ENCODE data around the gene IFNLR1.

IFNLR1 gene

GRCh38 chr1:24205345-24206082 lies 18.4 kb upstream of the IFNLR1 start:
- DNase-seq: no peak

DNA sequence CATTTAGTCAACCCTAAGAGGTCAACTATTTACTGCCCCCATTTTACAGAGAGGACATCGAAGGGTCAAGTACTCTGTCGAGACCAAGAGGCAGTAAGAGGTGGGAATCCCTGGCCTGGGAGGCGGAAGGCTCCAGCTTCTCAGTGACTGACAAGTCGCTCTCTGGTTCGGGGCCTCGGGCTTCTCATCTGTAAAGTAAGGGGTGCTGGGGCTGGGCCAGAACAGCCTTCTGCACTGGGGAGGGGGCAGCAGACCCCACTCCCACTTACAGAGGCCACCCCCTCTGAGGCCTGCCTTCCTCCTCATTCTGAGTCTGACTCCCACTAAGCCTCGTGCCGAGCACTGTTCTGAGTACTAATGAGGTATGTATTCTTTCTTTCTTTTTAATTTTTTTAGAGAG lies 17.0 kb upstream of the IFNLR1 start:
- DNase-seq: no peak

DNA sequence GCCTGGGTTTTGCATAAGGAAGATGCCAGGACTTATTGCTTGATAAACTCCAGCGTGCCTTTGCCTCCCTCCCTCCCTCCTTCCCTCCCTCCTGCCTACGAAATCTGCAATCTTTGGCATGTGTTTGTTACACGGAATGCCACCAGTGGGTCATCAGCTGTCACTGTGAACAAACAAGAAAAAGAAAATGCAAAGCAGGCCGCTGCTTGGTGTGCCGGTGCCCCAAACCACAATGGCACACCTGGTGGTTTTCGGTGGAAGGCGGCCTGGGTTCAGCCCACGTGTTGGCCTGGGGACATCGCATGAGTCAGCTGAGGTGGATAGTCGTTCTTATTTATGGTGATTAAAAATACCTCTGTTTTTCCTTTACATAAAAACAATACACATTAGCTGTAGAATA lies 16.3 kb upstream of the IFNLR1 start:
- DNase-seq: peak in 1 of 2 donors; percentile 33

DNA sequence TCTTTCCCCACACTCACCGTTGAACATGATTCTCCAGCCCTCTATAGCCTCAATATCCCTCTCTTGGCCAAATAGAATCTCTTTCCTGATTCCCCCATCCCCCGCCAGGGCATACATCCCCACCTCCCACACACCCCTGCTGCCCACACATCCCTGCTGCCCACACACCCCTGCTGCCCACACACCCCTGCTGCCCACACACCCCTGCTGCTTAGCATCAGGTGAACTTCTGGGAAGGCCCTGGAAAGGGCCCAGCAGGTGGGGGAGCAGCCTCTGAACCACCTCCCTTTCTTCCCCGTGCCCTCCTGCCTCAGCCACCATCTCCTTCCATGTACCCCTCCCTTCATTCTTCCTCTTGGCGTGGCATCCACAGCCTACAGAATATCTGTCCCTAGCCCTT lies 15.9 kb upstream of the IFNLR1 start:
- no peak for DNase-seq

GRCh38 chr1:24202556-24202955 lies 15.5 kb upstream of the IFNLR1 start:
- DNase-seq: no peak

DNA sequence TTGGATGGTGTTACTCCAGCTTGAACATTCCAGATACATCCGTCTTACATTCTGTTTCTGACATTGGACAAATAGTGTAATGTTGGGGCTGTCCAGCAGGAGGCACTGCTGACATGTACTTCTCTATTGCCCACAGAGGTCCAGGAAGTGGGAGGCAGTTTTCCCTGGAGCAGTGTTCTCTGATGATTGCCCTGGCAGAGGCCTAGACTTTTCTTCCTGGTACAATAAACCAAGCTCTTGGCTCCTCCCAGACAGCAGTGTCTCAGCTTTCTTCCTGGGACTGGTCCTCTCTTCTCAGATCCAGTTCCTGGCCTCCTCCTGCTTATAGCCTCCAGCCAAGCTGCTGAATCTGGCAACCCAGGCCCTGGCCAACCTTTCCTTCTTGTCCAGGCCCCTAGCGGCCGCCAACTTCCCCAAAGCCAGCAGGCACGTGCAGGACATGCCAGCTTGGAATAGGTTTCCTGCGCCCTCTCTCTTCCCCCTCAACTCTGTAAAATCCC lies 14.9 kb upstream of the IFNLR1 start:
- peak; percentile 71 to 73 for DNase-seq

- DNase-seq: peak; percentile 78 to 83
Measured at GRCh38 chr1:24199291-24199900, 12.3 kb upstream of the IFNLR1 start.

DNA sequence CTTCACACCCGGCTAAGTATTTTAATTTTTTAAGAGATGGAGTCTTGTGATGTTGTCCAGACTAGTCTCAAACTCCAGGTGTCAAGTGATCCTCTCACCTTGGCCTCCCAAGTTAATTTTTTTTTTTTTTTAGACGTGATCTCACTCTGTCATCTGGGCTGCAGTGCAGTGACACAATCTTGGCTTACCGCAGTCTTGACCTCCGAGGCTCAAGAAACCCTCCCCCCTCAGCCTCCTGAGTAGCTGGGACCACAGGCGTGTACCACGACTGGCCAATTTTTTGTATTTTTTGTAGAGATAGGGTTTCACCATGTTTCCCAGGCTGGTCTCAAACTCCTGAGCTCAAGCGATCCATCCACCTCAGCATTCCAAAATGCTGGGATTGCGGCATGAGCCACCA lies 11.7 kb upstream of the IFNLR1 start:
- no peak for DNase-seq

DNA sequence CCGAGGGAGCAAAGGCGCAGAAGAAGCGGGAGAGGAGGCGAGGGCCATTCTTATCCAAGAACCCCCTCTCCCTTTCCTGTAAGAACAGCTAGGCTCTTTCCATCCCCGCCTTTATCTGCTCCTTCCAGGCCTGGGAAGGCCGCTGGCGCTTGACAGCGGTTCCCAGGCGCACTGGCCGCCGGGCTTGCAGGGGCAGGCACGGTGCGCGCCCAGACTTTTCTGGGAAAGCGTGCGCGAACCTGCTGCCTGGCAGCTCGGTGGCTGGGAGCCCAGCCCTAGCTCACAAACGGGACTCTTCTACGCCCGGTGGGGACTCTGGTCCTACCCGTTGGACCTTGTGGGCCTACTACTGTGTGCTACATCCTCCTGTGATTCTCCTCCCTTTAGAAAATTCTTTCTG lies 8.8 kb upstream of the IFNLR1 start:
- no peak for DNase-seq

DNA sequence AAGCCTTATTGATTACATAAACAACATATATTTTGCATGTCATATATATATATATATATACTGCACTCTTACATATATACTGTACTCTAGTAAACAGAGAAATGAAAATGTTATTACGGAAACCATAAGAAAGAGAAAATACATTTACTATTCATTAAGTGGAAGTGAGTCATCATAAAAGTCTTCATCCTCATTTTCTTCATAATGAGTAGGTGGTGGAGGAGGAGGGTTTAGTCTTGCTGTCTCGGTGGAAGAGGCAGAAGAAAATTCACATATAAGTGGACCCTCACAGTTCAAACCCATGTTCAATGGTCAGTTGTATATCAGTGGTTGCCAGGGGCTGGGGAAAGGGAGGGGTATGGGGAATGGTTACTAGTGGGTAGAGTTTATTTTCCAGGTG lies 8.0 kb upstream of the IFNLR1 start:
- DNase-seq: no peak

DNA sequence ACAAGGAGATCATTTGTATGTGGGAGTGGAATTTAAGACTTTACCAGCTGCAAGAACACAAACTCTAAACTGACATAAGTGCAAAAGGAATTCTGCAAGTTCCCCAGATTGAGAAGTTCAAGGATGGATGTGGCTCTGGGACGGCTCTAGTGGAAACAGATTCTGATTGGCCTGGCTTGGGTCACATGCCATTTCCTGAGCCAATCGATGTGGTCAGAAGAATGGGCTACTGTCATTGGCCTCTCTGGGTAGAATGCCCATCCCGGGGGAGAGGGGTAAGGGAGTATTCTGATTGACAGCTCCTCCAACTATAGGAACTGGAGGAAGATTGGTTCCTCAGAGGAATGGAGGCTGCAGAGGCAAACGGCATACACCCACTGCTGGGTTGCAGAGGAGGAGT lies 6.0 kb upstream of the IFNLR1 start:
- DNase-seq: no peak

DNA sequence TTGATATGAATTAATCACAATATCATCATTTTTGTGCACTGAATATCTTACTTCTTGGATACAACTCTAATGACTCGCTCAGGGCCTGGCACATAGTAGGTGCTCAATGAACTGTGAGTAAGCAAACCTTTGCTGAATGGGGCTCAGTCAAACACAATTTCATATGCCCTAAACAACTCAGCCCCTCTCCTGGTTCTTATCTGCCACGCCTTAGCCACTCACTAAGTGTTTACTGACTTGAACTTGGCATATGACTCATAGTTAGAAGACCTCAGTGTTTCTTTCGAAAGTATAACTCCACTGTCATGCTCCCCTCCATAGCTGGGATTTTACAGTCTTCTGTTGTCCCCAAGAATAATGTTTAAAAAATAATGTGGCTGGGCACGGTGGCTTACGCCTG lies 4.8 kb upstream of the IFNLR1 start:
- DNase-seq: peak; percentile 33 to 57

- DNase-seq: no peak
Measured at GRCh38 chr1:24190983-24191461, 3.9 kb upstream of the IFNLR1 start.

- peak in 1 of 2 donors; percentile 42 for DNase-seq
Measured at GRCh38 chr1:24189528-24189927, 2.4 kb upstream of the IFNLR1 start.

GRCh38 chr1:24186711-24186992 lies 437 bp downstream of the IFNLR1 start:
- no peak for DNase-seq

DNA sequence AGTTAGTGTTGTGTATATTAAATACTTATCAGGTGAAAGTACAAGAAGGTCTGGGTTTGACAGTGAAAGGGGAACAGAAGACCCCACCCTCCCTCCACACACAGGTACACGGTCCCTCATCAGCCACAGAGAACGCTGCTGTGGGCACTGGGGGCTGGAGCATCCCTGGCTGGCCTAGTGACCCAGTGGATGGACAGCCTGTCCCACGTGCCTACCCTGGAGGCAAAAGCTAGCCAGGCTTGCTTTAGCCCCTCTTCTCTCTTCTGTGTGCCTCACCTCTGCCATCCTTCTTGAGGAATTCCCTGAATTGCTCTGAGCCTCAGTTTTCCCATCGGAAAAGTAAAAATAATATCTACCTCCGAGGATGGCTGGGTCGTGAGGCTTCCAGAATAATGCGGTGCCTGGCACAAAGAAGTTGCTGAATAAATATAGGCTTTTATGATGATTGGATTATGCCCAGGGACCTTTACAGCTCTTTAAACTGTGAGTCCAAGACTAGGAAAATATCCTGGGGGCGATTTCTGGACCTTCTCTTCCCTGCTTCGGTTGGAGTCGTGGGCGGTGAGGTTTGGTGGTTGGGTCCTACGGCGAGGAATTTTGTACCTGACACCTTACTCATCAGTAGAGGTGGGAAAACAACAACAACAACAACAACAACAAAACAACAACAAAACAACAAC lies 918 bp downstream of the IFNLR1 start:
- DNase-seq: no peak

- DNase-seq: no peak
Measured at GRCh38 chr1:24185076-24185475, 2.0 kb downstream of the IFNLR1 start.

DNA sequence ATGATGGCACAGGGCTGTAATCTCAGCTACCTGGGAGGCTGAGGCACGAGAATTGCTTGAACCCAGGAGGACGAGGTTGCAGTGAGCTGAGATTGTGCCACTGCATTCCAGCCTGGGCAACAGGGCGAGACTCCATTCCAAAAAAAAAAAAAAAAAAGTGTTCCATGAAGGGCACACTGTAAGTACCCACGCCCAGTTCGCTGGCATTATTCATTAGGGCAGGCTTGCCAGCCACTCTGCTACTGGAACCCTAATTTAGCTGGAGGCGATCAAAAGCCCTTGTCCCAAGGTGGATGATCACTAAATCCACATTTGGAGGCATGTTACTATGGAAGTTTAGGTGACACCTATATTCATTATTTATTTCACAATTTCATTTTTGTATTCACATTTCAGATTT lies 5.0 kb downstream of the IFNLR1 start:
- no peak for DNase-seq

GRCh38 chr1:24181619-24182018 lies 5.5 kb downstream of the IFNLR1 start:
- no peak for DNase-seq

DNA sequence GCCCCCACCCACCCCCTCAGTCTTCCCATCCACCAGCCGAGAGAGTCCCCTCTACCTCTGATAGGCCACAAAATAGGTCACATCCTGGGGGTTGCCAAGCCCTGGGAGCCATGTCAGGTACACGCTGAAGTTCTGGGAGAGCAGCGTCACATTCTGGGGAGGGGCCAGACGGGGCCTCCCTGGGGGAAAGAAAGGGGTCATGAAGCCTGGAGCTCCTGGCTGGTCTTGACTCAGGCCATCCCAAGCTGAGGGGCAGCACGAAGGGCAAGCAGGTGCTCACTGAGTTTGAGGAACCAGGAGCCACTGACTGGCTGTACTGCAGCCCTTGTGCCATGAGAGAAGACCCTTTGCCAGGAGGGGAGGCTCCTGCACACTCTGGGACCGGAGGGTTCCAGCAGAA lies 6.4 kb downstream of the IFNLR1 start:
- DNase-seq: no peak

GRCh38 chr1:24179251-24179840 lies 7.7 kb downstream of the IFNLR1 start:
- no peak for DNase-seq

DNA sequence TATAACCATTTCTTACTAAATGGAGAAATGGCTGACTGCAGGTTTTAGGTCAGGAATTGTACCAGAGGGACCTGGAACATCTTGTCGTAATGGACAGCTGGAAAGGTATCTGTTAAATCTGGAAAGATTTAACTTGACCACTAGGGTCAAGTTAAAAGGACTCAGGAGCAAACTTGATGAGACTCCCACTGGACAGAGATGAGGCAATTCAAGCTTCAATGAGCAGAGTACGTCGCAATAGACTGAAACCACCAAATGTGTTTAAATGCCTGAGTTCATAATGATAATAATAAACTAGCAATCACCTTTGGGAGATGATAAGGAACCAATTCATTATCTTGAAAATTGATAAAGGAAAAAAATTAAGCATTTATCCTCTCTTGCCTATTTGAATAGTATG lies 8.7 kb downstream of the IFNLR1 start:
- DNase-seq: no peak

- DNase-seq: no peak
Measured at GRCh38 chr1:24177161-24177560, 9.9 kb downstream of the IFNLR1 start.
